Activated effector memory CD4-positive, alpha-beta T cell treated with anti-CD3 and anti-CD28 coated beads, Interleukin-2, amount 50 U/mL, for 16 hours (primary cell): Measurements from ENCODE around the gene NCOR2.

Experiments
- DNase-seq: peaks from one replicate; pipeline ENCODE4 v3.0.0-alpha.2; 2020

NCOR2 gene

DNA sequence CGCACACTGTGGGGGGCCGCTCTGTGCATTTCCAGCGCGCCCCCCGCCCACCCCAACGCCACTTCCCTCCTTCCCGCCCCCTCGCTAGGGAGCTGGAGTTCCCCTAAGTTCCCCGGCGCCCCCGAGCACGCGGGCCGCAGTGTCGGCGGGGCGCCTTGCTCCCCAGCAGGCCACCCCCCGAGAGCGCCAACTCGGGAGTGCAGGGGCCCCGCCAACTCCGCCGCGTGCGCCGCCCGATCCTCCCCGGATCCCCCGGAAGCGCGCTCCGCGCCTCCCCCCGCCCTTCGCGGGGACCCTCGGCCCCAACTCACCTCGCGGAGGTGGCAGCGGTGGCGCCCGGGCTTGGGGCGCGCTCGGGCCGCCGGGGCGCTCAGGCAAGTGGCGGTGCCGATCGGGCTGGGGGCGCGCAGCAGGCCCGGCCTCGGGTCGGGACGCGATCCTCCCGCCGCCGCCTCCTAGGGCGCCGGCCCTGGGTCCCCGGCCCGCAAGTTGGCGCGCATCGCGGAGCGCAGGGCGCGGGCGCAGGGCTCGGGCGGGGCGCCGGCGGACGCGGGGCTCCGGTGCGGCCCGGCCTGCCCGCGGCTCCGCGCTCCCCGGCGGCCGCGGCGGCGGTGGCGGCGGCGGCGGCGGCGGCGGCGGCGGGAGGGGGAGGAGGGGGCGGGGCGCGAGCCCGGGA, at the start of gene NCOR2:
TSS of gene NCOR2 (minus strand) at position 616 of the 676 bp plus-strand sequence. CDS start 72,361 bp downstream, outside the sequence.
- peak; percentile 82 for DNase-seq

DNA sequence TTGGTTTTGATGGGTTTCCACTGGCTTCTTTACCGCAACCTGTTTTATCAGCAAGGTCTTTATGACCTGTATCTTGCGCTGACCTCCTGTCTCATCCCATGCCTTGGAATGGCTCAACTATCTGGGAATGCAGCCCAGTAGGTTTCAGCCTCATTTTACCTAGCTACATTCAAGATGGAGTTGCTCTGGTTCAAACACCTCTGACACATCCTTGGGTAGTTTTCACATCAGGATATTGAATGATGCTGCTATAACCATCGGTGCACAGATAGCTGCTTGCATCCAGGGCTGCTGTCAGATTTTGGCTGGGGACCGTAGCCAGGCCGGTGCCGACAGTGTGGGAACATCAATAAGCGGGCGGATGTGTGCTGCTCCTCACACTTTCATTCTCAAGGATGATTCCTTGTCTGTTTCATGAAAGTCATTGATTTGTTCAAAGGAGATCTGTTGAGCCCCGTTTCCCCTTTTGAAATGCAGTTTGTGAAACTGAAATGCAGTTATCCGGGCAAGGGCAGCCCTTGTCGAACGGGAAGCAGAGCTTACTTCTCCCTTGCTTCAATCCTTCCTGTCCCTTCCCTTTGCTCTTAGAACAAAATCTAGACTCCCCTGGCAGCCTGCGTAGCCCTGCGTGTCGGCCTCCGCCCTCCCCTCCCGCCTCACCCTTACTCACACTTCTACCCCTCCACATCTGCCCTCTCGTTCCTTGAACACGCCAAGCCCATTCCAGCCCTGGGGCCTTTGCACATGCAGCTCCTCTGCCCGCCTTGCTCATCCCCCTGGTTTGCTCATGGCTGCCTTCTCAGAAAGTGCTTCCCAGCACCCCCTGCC, 49.2 kb upstream of the NCOR2 start:
- DNase-seq, result no peak

DNA sequence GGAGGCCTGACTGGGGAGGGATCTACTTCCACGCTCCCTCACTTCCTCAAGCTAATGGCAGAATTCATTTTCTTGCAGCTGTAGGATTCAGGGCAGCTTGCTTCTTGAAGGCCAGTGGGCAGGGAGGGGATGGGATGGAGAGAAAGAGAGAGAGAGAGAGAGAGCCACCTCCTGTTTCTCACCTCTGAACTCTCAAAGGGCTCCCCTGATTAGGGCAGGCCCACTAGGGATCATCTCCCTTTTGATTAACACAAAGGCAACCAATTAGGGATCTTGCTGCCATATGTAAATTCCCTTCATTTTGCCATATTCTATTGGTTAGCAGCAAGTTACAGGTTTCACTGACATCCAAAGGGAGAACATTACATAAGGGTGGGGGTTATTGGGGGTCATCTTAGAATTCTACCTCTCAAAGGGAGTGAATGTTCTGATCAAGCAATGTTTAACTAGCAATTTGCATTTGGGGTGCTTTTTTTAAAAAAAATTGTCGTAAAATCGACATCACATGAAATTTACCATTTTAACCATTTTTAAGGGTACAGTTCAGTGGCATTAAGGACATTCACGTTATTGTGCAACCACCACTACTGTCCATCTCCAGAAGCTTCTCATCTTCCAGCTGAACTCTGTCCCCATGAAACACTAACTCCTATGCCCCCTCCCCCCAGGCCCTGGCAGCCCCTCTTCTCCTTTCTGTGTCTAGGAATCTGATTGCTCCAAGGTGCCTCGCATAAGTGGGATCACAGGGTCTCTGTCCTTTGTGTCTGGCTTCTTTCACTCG, 47.3 kb upstream of the NCOR2 start:
- DNase-seq, result no peak

DNA sequence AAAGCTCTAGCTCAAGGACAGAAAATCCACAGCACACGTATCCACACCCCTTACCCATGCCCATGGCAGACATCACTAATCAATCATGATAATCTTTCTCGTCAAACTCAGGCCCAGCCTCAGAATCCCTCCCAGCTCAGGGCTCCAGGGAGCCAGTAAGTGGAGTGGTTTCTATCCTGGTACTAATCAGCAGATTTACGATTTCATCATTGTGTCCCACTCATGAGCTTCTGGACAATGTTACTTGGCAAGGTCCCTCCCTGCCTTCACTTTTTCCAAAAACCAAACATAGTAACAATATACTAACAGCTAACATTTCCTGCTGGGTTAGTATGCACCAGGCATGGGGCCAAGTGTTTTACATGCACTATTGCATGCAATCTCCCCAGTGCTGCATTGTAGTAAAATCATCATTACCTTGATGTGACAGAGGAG, 45.8 kb upstream of the NCOR2 start:
- DNase-seq, result no peak

DNA sequence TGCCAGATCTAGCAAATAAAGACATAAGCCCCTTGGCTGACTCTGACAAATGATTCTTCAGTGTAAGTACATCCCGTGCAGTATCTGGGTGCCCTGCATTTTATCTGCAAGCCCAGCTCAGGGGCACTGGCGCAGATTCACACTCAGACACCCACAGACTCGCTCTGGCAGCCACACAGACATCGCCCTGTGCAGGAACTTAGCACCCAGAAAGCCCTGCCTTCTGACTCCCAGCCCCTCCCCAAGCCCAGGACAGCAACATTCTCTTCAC, 44.9 kb upstream of the NCOR2 start:
- DNase-seq, result no peak

DNA sequence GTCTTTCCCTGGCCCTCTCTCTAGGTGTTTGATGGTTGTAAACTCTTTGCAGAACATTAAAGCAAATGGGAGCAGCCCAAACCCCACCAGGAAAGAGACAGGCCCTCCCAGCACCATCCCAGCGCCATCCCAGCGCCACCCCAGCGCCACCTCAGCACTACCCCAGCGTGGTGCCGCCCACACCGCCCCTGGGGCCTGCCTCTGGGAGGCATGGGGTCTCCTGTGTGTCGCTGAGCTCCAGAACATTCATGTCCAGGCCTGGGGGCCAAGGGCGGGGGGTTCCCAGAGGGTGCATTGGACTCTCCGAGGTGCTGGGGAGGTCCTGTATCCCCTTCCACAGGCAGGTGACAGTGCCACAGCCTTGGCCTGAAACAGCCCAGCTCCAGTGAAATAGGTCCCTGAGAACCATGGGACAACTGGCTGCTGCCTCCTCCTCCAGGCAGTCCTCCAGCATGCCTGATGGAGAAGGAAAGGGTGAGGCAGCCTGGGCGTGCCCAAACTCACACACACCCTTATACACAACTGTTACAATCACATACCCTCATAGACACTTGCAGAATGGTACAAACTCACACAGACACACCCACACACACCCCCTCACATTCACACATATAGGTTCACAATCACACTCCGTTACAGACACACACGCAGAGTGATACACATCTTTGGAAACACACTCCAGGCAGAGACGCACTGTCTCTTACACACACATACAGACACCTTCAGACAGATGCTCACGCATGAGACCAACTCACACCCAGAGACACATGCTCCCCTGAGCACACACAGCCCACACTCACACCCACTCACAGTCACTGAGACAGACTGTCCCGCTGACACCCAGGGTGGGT, 44.4 kb upstream of the NCOR2 start:
- no peak for DNase-seq

DNA sequence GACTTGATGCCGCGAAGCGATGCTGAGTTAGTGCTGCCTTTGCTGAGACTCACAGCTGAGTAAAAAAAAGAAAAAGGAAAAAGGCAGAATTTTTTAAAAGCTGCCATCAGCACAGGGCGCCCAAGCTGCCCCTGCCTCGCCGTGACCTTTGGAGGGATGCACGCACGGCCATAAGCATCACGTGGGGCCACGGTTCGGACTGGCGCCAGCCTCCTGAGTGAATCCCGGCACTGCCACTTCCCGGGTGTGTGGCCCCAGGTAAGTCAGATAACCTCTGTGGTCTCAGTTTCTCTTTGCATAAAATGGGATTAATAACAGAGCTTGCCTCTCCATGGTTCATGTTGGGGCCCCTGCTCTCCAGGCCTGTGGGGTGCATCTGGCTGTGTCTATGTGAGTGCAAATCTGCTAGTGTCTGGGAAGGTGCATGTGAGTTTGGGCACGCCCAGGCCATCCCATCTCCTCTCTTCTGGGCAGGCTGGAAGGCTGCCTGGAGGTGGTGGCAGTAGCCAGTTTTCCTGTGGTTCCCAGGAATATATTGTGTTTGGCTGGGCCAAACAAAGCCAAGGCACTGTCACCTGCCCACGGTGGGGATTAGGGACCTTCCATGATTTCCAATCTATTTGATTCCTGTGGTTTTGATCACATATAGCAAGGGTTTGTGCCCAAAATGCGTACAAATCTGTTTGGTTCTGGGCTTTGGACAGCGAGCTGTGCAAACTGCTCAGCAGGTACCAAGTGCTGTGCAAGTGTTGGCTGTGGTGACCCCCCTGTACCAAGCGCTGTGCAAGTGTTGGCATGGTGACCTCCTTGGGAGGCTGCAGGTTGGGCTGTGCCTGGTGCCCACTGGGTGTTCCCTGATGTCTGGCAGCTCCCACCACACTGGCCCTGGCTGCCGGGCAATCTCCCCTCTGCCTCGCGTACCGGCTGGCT, 43.5 kb upstream of the NCOR2 start:
- DNase-seq, result no peak

DNA sequence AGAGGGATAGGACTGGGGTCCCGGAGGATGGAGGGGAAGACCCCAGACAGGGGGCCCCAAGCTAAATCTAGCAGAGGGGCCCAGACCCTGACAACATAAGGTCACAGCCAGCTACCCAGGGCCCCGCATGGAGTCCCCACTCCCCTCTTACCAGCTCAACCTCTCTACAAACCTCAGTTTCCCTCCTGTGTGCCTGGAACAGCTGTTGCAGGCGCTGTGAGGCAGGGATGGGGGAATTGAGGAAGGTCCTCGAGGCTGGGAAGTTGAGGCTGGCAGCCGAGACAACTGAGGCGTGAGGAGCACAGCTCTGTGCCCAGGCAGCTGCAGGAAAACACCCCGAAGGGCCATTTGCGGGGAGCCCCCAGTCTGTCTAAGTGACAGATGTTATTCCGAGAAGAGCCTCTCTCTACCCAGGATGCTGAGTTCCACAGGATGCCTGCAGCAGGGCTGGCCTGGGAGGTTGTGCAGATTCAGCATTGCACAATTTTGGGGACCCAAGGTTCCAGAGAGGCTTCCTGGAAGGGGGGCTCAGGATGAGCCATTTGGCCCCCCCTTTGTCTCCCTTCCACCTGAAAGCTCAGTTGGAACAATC, 42.7 kb upstream of the NCOR2 start:
- no peak for DNase-seq

DNA sequence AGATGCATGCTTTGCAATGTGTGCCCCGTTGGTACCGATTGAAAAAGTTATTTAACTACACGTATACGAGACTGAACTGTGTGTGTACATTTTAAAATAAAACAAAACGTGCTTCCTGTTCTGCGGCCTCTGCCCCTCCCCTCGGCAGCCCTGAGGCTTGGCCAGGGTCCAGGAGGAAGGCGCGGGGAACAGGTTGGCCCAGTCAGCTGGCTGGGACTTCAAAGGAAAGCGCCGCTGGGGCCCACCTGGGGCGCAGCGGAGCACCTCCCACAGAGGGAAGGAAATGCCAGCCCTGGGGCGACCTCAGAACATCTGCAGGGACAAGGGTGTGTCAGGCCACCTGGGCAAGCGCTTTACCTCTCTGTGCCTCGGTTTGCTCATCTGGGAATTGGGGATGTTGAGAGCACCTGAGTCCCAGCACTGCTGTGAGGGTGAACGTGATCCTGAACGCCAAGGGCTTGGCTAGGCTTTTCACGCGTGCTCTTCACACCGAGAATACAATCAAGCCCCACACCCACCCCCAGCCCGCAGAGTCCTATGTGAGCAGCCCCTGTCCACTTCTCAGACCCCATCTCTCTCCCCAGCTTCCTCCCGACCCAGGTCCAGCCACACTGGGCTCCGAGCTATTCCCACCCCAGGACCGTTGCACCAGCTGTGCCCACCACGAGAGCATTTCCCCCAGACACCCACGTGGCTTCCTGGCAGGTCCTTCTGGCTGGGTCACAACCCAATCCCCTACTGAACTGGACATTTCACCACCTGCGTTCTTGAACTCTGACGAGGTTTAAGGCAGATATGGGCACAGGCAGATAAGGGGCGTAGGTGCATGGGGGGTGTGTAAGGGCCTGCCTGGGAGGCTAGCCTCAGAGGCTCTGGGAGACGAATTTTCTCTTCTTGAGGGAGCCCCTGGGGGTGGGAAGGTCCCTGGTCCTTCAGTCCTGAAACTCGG, 41.9 kb upstream of the NCOR2 start:
- DNase-seq, result peak; percentile 91

DNA sequence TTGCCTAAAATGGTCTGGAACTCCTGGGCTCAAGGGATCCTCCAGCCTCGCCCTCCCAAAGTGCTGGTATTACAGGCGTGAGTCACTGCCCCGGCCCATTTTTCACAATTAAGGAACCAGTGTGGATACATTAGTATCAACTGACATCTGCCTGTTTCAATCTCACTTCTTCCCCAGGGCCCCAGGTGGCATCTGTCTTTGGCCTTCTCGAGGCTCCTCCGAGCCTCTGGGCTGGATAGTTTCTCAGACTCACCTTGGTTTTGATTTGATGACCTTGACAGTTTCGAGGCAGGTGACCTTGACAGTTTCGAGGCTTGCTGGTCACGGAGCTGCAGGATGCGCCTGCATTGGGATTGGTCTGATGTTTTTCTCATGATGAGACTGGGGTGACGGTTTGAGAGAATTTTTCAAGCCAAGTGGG, 41.0 kb upstream of the NCOR2 start:
- DNase-seq, result no peak

DNA sequence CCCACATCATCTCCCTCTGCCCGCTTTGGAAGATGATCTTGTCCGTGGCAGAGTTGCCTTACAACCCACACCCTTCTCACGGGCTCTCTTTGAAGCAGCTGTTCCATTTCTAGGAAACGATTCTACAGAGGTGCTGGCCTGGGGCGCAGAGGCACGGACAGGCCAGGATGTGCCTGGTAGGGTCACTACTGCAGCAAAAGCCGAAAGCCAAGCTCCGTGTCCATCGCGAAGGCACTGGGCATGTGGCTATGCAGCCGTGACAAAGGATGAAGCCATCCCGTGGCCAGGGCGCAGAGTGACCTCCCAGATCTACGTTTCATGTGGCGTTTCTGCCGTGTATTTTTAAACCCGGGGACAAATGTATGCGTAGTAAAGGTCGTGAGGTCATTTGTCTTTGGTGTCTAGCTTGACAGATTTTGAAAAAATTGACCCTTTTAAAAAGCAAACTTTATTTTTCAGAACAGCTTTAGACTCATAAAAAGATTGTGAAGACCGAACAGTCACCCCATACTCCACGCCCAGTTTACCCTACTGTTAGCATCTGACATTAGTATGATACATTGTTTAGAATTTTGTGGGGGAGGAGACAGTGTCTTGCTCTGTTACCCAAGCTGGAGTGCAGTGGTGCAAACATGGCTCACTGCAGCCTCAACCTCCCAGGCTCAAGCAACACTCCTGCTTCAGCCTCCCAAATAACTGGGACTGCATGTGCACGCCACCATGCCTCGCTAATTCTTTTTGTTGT, 40.4 kb upstream of the NCOR2 start:
- DNase-seq, result no peak

DNA sequence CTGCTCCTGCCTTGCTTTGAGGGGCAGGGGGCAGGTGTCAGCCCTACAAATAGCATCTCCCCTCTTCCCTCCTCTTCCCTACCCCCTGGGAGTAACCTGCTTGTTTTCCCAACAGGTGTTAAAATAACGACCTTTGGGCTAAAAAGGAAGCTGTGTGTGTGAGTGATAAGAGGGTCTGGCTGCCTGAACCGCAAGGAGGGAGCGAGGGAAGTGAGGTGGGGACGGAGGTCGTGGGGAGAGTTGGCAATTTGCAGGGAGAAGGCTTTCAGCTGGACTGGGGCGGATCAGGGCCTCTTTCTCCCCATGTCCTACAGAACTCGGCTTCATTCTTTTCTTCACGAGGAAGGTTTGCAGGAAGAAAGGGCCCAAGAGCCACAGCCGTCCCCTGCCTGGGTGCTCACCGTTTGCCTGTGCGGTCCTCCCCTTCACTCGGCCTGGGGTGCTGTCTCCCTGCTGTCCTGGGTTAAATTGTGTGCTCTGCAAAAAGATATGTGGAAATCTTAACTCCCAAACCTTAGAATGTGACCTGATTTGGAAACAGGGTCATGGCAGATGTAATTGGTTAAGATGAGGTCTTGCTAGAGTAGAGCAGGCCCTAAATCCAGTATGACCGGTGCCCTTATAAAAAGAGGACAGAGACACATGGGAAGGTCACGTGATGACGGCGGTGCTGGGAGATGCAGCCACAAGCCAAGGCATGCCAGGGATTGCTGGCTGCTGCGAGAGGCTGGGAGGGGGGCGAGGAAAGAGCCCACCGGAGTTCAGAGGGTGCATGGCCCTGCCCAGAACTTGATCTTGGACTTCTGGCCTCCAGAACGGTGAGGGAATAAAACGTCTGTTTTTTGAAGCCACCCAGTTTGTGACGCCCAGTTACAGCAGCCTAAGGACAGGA, 38.7 kb upstream of the NCOR2 start:
- DNase-seq, result no peak

DNA sequence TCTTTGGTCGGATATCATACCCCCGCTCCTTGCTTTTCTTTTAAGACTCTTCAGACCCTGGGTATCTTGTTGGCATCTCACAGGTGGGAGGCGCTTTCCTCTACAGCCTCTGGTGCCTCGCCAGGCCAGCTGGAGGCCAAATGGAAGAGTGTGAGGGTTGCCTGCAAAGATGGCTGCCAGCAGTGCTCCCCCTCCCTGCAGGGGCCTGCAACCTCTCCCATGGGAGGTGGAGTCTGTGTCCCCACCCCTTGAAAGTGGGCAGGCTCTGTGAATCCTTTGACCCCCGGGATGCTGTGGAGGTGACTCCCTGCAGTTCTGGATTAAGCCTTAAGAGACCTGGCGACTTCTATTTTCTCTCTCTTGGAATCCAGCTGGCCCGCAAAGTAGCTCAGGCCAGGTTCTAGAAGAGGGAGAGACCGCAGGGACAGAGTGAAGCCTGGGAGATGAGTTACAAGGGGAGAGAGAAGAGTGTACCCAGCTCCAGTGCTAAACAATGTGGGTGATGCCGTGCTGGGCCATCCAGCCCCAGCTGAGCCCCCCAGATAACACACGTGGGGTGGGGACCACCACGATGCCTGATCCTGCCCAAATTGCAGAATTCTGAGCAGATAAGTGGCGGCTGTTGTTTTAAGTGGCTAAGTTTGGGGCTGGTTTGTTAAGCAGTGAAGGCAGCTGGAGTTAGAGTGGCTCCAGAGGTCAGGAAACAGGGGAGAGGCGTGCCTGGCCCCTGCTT, 37.9 kb upstream of the NCOR2 start:
- DNase-seq, result no peak

DNA sequence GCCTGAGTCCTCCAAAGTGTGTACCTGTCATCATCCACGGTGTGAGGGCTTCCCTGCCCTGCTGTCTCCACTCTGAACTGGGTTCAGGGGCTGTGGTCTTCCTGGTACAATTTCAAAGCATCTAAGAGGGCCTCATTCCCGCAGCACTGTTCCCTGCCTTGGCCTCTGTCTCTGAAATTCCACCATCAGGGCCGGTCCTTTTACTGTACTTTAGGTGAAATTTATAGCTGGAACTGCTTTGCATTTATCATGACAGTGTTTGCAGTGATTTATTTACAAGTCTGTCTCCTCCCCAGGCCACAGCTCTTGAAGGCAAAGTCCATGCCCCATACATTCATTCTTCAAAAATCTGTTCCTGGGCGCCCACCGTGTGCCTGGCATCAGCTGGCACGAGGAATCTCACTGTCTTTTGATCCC, 36.9 kb upstream of the NCOR2 start:
- DNase-seq, result no peak

DNA sequence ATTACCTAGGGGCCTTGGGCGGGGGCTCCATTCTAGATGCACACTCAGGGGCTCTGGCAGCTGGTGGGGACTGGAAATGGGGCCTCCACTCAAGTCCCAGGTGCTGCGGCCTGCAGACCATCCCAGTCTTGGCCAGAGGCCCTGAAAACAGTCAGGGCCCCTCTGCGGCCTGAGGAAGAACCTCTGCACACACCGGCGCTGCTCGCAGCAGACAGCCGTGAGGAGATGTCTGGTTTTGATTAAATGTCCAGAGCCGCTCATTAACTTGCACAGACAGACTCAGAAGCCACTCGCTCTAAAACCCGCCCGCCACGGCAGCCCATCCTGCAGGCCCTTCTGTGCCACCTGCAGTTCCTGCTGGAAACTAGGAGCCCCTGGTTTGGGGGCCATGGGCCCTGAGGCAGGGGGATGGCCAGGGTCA, 36.4 kb upstream of the NCOR2 start:
- no peak for DNase-seq

DNA sequence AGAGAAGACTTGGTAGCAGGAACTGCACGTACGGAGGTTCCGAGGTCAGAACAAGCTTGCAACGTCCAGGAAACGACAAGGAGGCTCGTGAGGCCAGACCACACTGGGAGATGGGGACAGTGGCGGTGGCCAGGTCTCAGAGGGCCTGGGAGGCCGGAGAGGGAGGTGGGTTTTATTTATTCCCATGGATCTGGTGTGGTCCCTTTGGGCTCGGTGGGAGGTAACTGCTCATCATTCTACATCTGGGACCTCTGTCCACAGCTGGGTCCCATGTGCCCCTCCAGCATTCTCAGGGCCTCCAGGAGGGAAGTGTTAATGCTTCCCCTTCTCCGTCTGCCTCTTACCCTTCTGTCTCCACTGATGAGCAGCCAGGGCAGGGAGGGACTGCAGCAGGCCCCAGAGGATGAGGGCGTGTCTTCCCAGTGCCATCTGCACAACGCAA, 35.7 kb upstream of the NCOR2 start:
- no peak for DNase-seq

DNA sequence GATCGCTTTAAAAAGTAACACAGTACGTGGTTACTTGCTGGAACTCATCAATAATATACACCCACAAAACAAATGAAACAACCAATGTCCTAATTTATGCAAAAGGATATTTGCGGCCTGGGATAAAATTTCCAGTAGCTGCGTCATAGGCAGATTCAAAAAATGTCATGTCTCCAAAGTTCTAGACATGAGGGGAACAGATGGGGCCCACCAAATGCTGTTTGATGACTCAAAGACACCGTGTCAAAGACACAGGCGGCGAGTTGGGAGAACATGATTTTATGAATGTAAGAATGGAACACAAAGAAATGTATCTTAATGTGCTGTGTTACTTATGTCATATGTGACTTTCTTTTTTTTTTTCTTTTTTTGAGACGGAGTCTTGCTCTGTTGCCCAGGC, 34.3 kb upstream of the NCOR2 start:
- no peak for DNase-seq
